SU-DHL-6 (cell line): Measurements from ENCODE around the gene CTCFL.

Experiments
- CTCF ChIP-seq: fragments of 200-600 bp; sonication (generic); IDR thresholded peaks from one replicate; pipeline ENCODE4 v1.5.1; 2017; ENCODE audit warnings: antibody characterized with exemption, mild to moderate bottlenecking, low read length, moderate library complexity; ENCODE audit not compliant: insufficient read depth, poor library complexity, severe bottlenecking
- EZH2phosphoT487 ChIP-seq: fragments of 200-600 bp; sonication (generic), shearing (Covaris generic); conservative IDR thresholded peaks from 2 replicates; pipeline ENCODE4 v1.6.1; 2018; ENCODE audit warnings: mild to moderate bottlenecking, antibody characterized with exemption, low read length, moderate library complexity, mixed read lengths

DNA sequence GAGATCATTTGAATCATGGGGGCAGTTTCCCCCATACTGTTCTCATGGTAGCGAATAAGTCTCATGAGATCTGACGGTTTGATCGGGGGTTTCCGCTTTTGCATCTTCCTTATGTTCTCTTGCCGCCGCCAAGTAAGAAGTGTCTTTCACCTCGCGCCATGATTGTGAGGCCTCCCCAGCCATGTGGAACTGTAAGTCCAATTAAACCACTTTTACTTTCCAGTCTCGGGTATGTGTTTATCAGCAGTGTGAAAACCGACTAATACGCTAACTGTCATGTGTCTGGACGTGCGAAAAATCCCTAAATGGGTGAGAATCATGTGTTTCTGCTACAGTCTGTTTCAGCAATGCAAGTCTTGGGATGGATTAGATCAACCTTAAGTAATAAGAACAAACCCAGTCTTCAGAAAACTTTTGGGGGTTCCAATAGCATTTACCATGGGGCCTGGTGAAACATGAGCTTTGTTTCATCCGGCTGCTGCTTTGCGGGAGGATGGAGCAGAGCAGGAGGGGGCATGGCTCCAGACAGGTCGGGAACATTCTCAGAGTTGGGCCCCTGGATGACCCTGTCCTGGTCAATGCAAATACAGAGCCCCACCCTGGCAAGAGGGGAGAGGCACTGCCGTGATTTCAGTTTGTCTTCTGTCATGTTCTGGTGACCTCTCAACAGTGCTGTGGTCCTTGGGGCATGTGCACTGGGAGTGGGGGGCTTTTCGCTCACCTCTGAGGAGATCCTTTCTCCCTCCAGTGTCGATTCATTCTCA lies 41.5 kb downstream of the CTCFL start:
- no peak for TF ChIP-seq CTCF
- no peak for TF ChIP-seq EZH2phosphoT487
